Caco-2 (cell line): Measurements from ENCODE around the gene EIF4E2. TPM values are rescaled to one million over a fixed set of nuclear protein-coding genes. Genes with fewer than 3 reads are reported as not detected.
"Not testable (repeated sequence)": the region's sequence is repeated elsewhere in the genome, so short reads cannot be mapped to it uniquely, and the experiment has no call there.

Experiments used
- BruUV-seq: library from RNA; stranded (reverse); fragments of 400-500 nt; replicated peaks from 2 replicates; lab custom pipeline; 2021; lab: Mats Ljungman, UMichigan
- CTCF ChIA-PET: fragments of 300-600 bp; sonication (Branson Sonifier 250); formaldehyde crosslinking; loops from one replicate; lab custom pipeline; 2022; ENCODE audit warnings: antibody characterized with exemption; lab: Charles Lee
- POLR2A ChIA-PET: fragments of 300-600 bp; sonication (Branson Sonifier 250); formaldehyde crosslinking; loops from one replicate; lab custom pipeline; 2022; ENCODE audit warnings: antibody characterized with exemption; lab: Charles Lee
- DNase-seq, 2 experiments: peaks; one replicate each; pipeline versions ENCODE4 v3.0.0 to v3.0.0-alpha.2; 2020 to 2022
- H3K27me3 ChIP-seq: replicated peaks from 2 replicates; pipeline ENCODE4 v1.6.0; 2011; ENCODE audit warnings: low read length; ENCODE audit not compliant: control insufficient read depth, insufficient read depth
- H3K36me3 ChIP-seq: 2 replicates; pipeline ENCODE4 v1.5.1; 2011; ENCODE audit warnings: low read length; ENCODE audit not compliant: control insufficient read depth, insufficient read depth
- H3K4me1 ChIP-seq: fragments of 250-450 bp; sonication (Bioruptor Pico); 2 replicates; pipeline ENCODE4 v1.5.1; 2020; ENCODE audit warnings: mild to moderate bottlenecking
- H3K4me3 ChIP-seq: 2 replicates; pipeline ENCODE4 v1.5.1; 2011; ENCODE audit warnings: low read depth, mild to moderate bottlenecking, control low read depth, low read length
- H3K9me3 ChIP-seq: fragments of 250-450 bp; sonication (Bioruptor Pico); 2 replicates; pipeline ENCODE4 v1.5.1; 2020; ENCODE audit warnings: mild to moderate bottlenecking, moderate library complexity
- H3K27ac Mint-ChIP-seq: one replicate; pipeline ENCODE4 v1.8.0; 2022; ENCODE audit warnings: mixed read lengths; ENCODE audit not compliant: unreplicated experiment
- H3K27me3 Mint-ChIP-seq: one replicate; pipeline ENCODE4 v1.8.0; 2022; ENCODE audit warnings: mixed read lengths; ENCODE audit not compliant: insufficient read depth, unreplicated experiment
- H3K36me3 Mint-ChIP-seq: one replicate; pipeline ENCODE4 v1.8.0; 2022; ENCODE audit warnings: mild to moderate bottlenecking, mixed read lengths; ENCODE audit not compliant: insufficient read depth, unreplicated experiment
- H3K4me1 Mint-ChIP-seq: one replicate; pipeline ENCODE4 v1.8.0; 2022; ENCODE audit warnings: low read depth, mixed read lengths; ENCODE audit not compliant: unreplicated experiment
- H3K4me3 Mint-ChIP-seq: one replicate; pipeline ENCODE4 v1.8.0; 2022; ENCODE audit warnings: mild to moderate bottlenecking, moderate library complexity, mixed read lengths; ENCODE audit not compliant: unreplicated experiment
- H3K9me3 Mint-ChIP-seq: one replicate; pipeline ENCODE4 v1.8.0; 2022; ENCODE audit warnings: mixed read lengths; ENCODE audit not compliant: unreplicated experiment
- intact Hi-C: fragments of 100-400 bp; cut with micrococcal nuclease; formaldehyde crosslinking; loops from one replicate; pipeline ENCODE4 v1.10.0; 2022; ENCODE audit not compliant: unreplicated experiment
- total RNA-seq: library from RNA; stranded (reverse); gene quantifications from 2 replicates; pipeline ENCODE4 v1.2.3, GENCODE V29; 2022
- TF ChIP-seq, protein P1 (sequence below), 2 experiments: fragments of 200-600 bp in 1 of 2; IDR thresholded peaks; 1 replicate in 1 of 2; 2 replicates in 1 of 2; pipeline versions ENCODE4 v1.5.1 to v1.8.0; 2011 to 2022; ENCODE audit warnings: antibody characterized with exemption in 1 of 2, control low read depth in 1 of 2, inconsistent platforms in 1 of 2, low read depth in 1 of 2, low read length in 1 of 2, mild to moderate bottlenecking in 1 of 2, moderate library complexity in 1 of 2; ENCODE audit not compliant: insufficient read depth in 1 of 2, severe bottlenecking in 1 of 2, unreplicated experiment in 1 of 2

EIF4E2 gene
- total RNA-seq, 1 experiment from 2014 or later = 57.2 TPM

DNA sequence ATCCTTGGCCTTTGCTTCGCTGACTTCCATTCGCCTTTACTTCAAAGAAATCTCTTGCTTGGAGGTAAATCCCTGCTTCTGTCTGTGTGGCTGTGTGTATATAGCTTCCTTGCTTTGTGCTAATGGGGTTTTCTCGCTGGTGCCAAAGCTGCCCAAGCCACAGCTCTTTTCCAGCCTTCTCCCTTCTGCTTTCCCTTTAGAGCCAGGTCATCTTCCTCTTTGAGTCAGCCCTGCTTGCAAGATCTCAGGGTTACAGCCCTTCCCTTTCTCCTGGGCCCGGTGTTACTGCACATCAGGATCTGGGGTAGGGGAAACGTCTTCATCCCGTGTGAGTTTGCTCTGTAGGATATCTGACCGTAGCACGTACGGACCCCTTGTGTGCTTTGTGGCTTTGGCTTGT is 19.1 kb downstream of the EIF4E2 start:
- Mint-ChIP-seq H3K9me3 (no peaks in the 10 kb centered on the region), H3K4me1 (no peaks in the 10 kb centered on the region), H3K4me3 (no peak overlapping the region), H3K36me3 (peaks cover 41% of the 10 kb centered on the region), H3K27ac (no peak overlapping the region), H3K27me3 (no peaks in the 10 kb centered on the region)
- DNase-seq = no peak
- CTCF ChIA-PET = no interaction called here
- no peak overlapping the region for H3K4me3 ChIP-seq
- H3K36me3 ChIP-seq = peaks cover 2% of the 10 kb centered on the region
- H3K27me3 ChIP-seq = no peaks in the 10 kb centered on the region
- H3K4me1 ChIP-seq = no peaks in the 10 kb centered on the region
- intact Hi-C loops = no loop called here
- no peaks in the 10 kb centered on the region for H3K9me3 ChIP-seq
- POLR2A ChIA-PET = no interaction called here
- TF ChIP-seq, protein P1, sequence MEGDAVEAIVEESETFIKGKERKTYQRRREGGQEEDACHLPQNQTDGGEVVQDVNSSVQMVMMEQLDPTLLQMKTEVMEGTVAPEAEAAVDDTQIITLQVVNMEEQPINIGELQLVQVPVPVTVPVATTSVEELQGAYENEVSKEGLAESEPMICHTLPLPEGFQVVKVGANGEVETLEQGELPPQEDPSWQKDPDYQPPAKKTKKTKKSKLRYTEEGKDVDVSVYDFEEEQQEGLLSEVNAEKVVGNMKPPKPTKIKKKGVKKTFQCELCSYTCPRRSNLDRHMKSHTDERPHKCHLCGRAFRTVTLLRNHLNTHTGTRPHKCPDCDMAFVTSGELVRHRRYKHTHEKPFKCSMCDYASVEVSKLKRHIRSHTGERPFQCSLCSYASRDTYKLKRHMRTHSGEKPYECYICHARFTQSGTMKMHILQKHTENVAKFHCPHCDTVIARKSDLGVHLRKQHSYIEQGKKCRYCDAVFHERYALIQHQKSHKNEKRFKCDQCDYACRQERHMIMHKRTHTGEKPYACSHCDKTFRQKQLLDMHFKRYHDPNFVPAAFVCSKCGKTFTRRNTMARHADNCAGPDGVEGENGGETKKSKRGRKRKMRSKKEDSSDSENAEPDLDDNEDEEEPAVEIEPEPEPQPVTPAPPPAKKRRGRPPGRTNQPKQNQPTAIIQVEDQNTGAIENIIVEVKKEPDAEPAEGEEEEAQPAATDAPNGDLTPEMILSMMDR (IDR thresholded peaks at IDR 0.05; ENCODE audit: insufficient read depth in 1 of 2, low read depth in 1 of 2, low read length in 1 of 2, severe bottlenecking in 1 of 2, unreplicated experiment in 1 of 2) = no peak
- BruUV-seq = no TSS peak

DNA sequence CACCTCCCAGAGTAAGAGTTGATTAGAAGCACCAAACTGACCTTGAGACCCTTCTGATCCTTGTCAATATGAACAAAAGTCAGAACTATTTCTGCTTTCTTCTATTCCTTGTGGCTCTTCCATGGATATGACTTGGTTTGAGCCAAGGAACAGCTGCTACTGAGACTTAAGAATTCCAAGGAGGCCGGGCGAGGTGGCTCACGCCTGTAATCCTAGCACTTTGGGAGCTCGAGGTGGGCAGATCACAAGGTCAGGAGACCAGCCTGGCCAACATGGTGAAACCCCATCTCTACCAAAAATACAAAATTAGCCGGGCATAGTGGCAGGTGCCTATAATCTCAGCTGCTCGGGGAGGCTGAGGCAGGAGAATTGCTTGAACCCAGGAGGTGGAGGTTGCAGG is 20.0 kb downstream of the EIF4E2 start:
- BruUV-seq, H3K27me3 ChIP-seq, H3K4me3 Mint-ChIP-seq, CTCF ChIA-PET, H3K4me3 ChIP-seq, POLR2A ChIA-PET, H3K27me3 Mint-ChIP-seq, H3K9me3 Mint-ChIP-seq, H3K9me3 ChIP-seq, DNase-seq, H3K4me1 ChIP-seq, H3K27ac Mint-ChIP-seq, H3K4me1 Mint-ChIP-seq, intact Hi-C loops, H3K36me3 ChIP-seq: not testable (repeated sequence)
- H3K36me3 Mint-ChIP-seq = peaks cover 36% of the 10 kb centered on the region

DNA sequence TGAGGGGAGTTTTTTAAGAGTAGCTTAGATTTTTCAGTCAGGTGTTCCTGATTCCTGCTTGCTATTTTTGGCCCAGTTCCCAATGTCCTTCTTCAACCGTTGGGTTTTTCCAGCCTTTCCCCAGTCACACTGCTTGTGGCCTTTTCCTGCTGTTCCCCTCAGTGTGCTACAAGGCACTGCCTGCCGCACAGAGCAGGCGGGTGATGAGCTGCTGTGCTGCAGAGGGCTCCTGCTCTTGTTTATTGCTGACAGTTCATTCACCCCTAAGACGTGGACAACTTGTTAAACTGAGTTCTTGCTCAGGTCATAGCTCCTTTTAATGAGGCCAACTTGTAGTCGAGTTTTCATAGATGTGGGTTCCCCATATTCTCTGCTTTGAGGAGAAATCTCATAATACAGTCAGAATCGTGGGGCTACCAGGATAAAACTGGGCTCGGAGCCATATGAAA is 20.6 kb downstream of the EIF4E2 start:
- CTCF ChIA-PET = no interaction called here
- TF ChIP-seq, protein P1 (IDR thresholded peaks at IDR 0.05; ENCODE audit: insufficient read depth in 1 of 2, low read depth in 1 of 2, low read length in 1 of 2, severe bottlenecking in 1 of 2, unreplicated experiment in 1 of 2) = no peak
- Mint-ChIP-seq H3K4me1 (no peaks in the 10 kb centered on the region), H3K27me3 (no peaks in the 10 kb centered on the region), H3K36me3 (peaks cover 33% of the 10 kb centered on the region), H3K27ac (no peak overlapping the region), H3K4me3 (no peak overlapping the region), H3K9me3 (no peaks in the 10 kb centered on the region)
- Histone ChIP-seq H3K9me3 (no peaks in the 10 kb centered on the region), H3K36me3 (peaks cover 2% of the 10 kb centered on the region), H3K4me1 (no peaks in the 10 kb centered on the region), H3K4me3 (no peak overlapping the region), H3K27me3 (no peaks in the 10 kb centered on the region)
- POLR2A ChIA-PET = no interaction called here
- intact Hi-C loops = no loop called here
- BruUV-seq = no TSS peak
- DNase-seq = no peak

DNA sequence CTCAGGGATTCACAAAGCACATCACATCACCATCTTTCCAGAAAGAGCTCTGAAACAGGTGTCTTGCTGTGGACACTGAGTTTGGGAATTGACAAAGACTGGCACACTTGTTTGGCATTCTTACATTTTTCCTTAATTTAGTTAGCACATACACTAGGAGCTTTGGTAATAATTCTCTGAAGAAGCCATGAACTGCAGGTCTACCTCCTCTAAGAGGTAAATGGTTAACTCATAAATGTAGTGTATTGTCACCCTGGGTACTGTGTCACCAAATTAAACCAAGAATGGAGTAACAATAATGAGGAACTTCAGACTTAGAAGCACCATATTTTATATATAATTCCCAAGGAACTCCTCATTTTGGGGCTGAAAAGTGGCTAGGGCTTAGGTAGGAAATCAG is 22.6 kb downstream of the EIF4E2 start:
- ChIA-PET CTCF (no interaction called here), POLR2A (no interaction called here)
- no peak overlapping the region for H3K27ac Mint-ChIP-seq
- no peaks in the 10 kb centered on the region for H3K9me3 Mint-ChIP-seq
- no peaks in the 10 kb centered on the region for H3K9me3 ChIP-seq
- no peak overlapping the region for H3K4me3 Mint-ChIP-seq
- DNase-seq = no peak
- no peaks in the 10 kb centered on the region for H3K27me3 Mint-ChIP-seq
- no peaks in the 10 kb centered on the region for H3K27me3 ChIP-seq
- H3K4me3 ChIP-seq = no peak overlapping the region
- intact Hi-C loops = no loop called here
- peaks cover 23% of the 10 kb centered on the region for H3K36me3 Mint-ChIP-seq
- no TSS peak for BruUV-seq
- H3K4me1 ChIP-seq = peaks cover 1% of the 10 kb centered on the region
- TF ChIP-seq, protein P1 (IDR thresholded peaks at IDR 0.05; ENCODE audit: insufficient read depth in 1 of 2, low read depth in 1 of 2, low read length in 1 of 2, severe bottlenecking in 1 of 2, unreplicated experiment in 1 of 2) = no peak
- H3K36me3 ChIP-seq = peaks cover 2% of the 10 kb centered on the region
- H3K4me1 Mint-ChIP-seq = no peaks in the 10 kb centered on the region
